GM12891 (cell line): ENCODE results near the gene CPAMD8.
"Not testable (repeated sequence)": the region's sequence is repeated elsewhere in the genome, so short reads cannot be mapped to it uniquely, and the experiment has no call there.

ENCODE experiments used
- DNase-seq: peaks from one replicate; pipeline ENCODE4 v3.0.0; 2011; ENCODE audit warnings: low spot score; ENCODE audit not compliant: insufficient read length
- FAIRE-seq: peaks from 2 replicates; lab custom pipeline; 2011; peaks lifted over from hg19 to GRCh38; lab: Jason Lieb, UNC
- PAX5 ChIP-seq: IDR thresholded peaks from 2 replicates; pipeline ENCODE4 v1.6.1; 2011; ENCODE audit warnings: low read length, moderate library complexity, mild to moderate bottlenecking; ENCODE audit not compliant: insufficient read depth, severe bottlenecking
- POLR2A ChIP-seq: IDR thresholded peaks from 2 replicates; pipeline ENCODE4 v1.6.1; 2011; ENCODE audit warnings: low read depth, low read length, control low read depth
- POLR2AphosphoS5 ChIP-seq: IDR thresholded peaks from 2 replicates; pipeline ENCODE4 v1.6.1; 2011; ENCODE audit warnings: low read depth, low read length, control low read depth
- POU2F2 ChIP-seq: IDR thresholded peaks from 2 replicates; pipeline ENCODE4 v1.6.1; 2011; ENCODE audit warnings: low read depth, mild to moderate bottlenecking, control low read depth, low read length, moderate library complexity
- SPI1 ChIP-seq: IDR thresholded peaks from 2 replicates; pipeline ENCODE4 v1.6.1; 2011; ENCODE audit warnings: low read depth, low read length, control low read depth
- TAF1 ChIP-seq: IDR thresholded peaks from 2 replicates; pipeline ENCODE4 v1.6.1; 2011; ENCODE audit warnings: low read depth, low read length, control low read depth

The CPAMD8 gene

DNA sequence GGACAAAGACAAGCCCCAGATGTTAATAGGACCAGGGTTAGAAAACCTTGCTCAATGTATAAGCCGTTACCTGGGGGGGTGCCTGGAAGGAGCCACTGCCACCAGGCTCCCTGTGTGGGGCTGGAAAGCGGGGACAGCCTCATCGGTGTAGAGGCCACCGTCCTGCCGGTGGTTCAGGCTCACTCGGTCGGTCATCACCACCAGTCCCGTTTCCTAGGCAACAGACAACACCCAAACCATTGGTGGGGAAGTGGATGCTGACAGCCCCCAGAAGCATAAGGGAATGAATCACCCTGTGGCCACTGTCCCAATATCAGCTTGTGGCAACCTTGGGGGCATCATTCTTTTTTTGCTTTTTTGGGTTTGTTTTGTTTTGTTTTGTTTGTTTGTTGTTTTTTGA, 55.8 kb downstream of the CPAMD8 start:
- FAIRE-seq, result no peak
- no peak for TF ChIP-seq PAX5
- no peak for TF ChIP-seq SPI1
- TF ChIP-seq POLR2AphosphoS5, result no peak
- no peak for TF ChIP-seq POU2F2
- no peak for TF ChIP-seq TAF1
- no peak for TF ChIP-seq POLR2A

DNA sequence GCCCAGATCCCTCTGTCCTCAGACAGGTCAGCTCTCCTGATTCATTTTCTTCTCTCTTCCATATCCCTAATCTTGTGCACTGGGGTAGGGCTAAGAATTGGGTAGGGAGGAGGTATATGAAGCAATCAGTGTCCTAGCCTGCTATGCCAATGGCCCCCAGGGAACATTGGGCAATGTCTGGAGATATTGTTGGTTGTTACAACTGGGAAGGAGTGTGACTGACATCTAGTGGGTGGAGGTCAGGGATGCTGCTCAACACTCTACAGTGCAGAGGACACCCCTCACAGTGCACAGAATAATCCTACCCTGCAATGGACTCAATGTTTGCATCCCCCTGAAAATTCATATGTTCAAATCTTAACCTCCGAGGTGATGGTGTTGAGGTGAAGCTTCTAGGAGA, 57.5 kb downstream of the CPAMD8 start:
- FAIRE-seq, result no peak
- TF ChIP-seq SPI1, result no peak
- no peak for TF ChIP-seq TAF1
- TF ChIP-seq POLR2AphosphoS5, result no peak
- no peak for TF ChIP-seq POLR2A
- TF ChIP-seq PAX5, result no peak
- no peak for TF ChIP-seq POU2F2
- DNase-seq, result no peak

More for the DNA sequence above, 55.8 kb downstream of the CPAMD8 start:
- no peak for DNase-seq

DNA sequence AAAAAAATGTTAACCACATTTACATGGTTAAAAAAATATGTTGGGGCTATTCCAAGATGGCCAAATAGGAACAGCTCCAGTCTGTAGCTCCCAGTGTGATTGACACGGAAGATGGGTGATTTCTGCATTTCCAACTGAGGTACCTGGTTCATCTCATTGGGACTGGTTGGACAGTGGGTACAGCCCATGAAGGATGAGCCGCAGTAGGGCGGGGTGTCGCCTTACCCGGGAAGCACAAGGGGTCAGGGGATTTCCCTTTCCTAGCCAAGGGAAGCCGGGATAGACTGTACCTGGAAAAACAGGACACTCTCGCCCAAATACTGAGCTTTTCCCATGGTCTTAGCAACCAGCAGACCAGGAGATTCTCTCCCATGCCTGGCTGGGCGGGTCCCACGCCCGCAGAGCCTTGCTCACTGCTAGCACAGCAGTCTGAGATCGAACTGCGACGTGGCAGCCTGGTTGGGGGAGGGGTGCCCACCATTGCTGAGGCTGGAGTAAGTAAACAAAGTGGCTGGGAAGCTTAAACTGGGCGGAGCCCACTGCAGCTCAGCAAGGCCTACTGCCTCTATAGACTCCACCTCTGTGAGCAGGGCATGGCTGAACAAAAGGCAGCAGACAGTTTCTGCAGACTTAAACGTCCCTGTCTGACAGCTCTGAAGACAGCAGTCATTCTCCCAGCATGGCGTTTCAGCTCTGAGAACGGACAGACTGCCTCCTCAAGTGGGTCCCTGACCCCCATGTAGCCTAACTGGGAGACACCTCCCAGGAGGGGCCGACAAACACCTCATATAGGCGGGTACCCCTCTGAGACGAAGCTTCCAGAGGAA, 65.4 kb downstream of the CPAMD8 start:
- DNase-seq, FAIRE-seq: not testable (repeated sequence)

DNA sequence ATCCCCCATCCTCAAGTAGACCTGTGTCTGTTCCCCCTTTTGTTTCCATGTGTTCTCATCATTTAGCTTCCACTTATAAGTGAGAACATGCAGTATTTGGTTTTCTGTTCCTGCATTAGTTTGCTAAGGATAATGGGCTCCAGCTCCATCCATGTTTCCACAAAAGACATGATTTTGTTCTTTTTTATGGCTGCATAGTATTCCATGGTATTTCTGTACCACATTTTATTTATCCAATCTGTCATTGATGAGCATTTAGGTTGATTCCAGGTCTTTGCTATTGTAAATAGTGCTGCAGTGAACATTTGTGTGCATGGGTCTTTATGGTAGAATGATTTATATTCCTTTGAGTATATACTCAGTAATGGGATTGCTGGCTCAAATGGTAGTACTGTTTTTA, 68.3 kb downstream of the CPAMD8 start:
- not testable (repeated sequence) for DNase-seq, FAIRE-seq

DNA sequence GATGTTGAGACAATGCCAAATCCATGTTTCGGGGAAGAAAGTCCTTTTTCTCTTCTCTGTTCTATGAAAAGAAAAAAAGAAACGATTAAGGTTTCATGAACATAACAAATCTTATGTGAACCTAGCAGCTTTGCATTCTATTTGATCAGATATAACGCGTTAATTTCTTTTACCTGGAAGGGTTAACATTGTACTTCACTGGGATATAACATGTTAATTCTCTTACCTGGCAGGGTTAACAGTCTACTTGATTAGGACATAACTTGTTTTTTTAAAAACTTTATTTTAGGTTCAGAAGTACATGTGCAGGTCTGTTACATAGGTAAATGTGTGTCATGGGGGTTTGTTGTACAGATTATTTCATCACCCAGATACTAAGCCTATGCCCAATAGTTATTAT, 68.8 kb downstream of the CPAMD8 start:
- no peak for TF ChIP-seq SPI1
- TF ChIP-seq TAF1, result no peak
- no peak for TF ChIP-seq POLR2AphosphoS5
- no peak for TF ChIP-seq POLR2A
- TF ChIP-seq POU2F2, result no peak
- no peak for TF ChIP-seq PAX5
- DNase-seq, result no peak
- FAIRE-seq, result no peak

DNA sequence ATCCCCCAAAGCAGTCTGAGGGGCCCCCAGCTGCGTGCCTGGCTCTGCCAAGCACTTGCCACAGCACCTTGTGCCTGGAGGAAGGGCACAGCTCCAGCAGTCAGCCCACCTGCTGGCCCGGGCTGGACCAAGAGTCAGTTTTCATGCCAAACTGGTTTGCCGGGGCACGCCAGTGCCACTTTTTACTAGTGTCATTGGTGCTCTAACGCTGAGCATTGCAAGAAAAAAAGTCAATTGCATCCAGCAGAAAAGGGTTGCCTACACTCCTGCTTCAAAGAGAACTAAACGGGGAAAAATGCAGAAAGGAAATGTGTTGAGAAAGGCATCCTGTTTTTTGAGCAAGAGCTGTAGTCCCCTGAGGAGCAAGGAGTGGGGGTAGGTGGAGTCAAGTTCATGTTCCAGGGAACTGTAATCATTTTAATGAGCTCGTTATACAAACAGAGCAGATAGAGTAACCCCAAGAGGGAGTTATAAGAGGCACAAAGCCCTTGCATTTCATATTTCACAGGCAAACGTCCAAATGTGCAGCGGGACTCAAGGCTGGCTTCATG, 69.4 kb downstream of the CPAMD8 start:
- no peak for DNase-seq
- FAIRE-seq, result no peak
- TF ChIP-seq TAF1 (no peak), POLR2AphosphoS5 (no peak), PAX5 (no peak), POU2F2 (no peak)

DNA sequence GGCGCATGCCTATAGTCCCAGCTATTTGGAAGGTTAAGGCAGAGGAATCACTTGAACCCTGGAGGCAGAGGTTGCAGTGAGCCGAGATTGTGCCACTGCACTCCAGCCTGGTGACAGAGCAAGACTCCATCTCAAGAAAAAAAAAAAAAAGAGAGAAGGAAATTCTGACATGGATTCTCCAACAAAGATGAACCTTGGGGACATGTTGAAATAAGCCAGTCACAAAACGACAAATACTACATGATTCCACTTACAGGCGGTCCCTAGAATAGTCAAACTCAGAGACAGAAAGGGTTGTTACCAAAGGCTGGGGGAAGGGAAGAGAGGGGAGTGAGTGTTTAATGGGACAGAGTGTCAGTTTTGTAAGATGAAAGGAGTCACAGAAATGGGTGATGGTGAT, 71.4 kb downstream of the CPAMD8 start:
- no peak for TF ChIP-seq POU2F2
- TF ChIP-seq TAF1, result no peak
- no peak for TF ChIP-seq POLR2AphosphoS5
- TF ChIP-seq POLR2A, result no peak
- TF ChIP-seq PAX5, result no peak
- TF ChIP-seq SPI1, result no peak
- DNase-seq (no peak), FAIRE-seq (no peak)

DNA sequence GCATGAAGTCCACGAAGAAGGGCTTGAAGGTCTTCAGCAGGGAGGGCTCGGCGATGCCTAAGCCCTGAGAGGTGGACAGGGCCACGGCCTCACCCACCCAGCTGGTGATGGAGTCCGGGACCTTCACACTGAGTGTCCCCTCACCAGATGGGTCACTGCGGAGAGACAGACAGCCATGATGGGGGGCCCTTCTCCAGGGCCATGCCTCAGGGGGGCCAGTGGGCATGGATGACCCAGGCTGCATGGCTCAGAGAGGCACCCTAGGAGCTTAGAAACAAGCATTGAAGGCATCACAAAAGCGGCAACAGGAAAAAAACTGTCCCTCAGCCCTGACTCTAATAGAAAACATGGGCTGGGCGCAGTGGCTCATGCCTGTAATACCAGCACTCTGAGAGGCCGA, 74.6 kb downstream of the CPAMD8 start:
- no peak for DNase-seq
- no peak for TF ChIP-seq TAF1
- no peak for TF ChIP-seq PAX5
- no peak for TF ChIP-seq SPI1
- no peak for TF ChIP-seq POLR2AphosphoS5
- TF ChIP-seq POU2F2, result no peak
- no peak for TF ChIP-seq POLR2A
- no peak for FAIRE-seq

DNA sequence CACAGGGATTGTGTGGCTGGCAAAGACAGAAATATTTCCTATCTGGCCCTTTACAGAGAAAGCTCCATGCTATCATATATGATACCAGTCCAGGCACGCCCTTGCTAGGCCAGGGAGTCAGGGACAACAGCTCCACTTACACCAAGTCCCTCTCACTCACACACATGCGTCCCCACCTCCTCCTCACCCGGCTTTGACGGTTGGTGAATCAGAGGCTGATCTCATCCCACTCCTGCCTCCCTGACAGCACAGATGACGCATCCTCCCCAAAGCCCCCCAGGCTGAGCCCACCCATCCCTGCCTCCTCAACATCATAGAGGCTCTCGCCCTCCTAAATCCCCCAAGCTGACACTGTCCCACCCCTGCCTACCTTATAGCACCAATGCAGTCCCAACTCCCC, 75.1 kb downstream of the CPAMD8 start:
- TF ChIP-seq POLR2AphosphoS5 (no peak), POU2F2 (no peak), TAF1 (no peak), PAX5 (no peak), POLR2A (no peak), SPI1 (no peak)
- DNase-seq (no peak), FAIRE-seq (no peak)

DNA sequence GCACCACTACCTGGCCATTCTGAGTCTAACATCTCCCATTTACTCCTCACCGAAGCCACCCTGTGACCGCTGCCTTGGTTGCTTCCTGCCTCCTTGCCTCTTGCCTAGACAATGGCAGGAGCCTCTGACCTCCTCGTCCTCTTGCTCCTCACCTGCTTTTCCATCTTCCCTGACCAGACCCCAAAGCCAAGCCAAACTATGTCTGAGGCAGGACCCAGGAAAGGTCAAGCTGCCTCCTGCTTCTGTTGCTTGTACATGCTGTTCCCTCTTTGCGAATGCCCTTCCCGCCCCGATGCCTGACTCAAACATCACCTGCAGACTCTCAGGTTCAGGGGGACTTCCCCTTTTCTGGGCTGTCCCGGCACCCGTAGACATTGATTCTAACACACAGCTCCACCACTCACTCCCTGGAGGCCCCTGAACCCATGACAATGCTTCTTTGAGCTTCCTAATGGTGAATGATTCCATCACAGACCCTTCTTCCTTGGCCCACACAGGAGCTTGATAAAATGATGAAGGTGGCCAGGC, 77.0 kb downstream of the CPAMD8 start:
- FAIRE-seq, result no peak
- DNase-seq, result no peak
- TF ChIP-seq POU2F2, result no peak
- TF ChIP-seq TAF1, result no peak
- no peak for TF ChIP-seq SPI1
- TF ChIP-seq POLR2A, result no peak
- no peak for TF ChIP-seq PAX5
- no peak for TF ChIP-seq POLR2AphosphoS5
